GM19351 (cell line): ENCODE measurements around the gene NME9.

Experiments used
- ATAC-seq: cut with Tn5 transposase; IDR thresholded peaks from one replicate; pipeline ENCODE4 v1.9.1; 2021; ENCODE audit warnings: mild to moderate bottlenecking, moderate library complexity; ENCODE audit not compliant: unreplicated experiment

Gene NME9

GRCh38 chr3:138363322-138363721 lies 33.7 kb upstream of the NME9 start:
- no peak for ATAC-seq

GRCh38 chr3:138362538-138362937 lies 32.9 kb upstream of the NME9 start:
- no peak for ATAC-seq

- no peak for ATAC-seq
These were observed 31.9 kb upstream of the NME9 start for GRCh38 chr3:138361561-138361971.

- no peak for ATAC-seq
These were observed 31.3 kb upstream of the NME9 start for GRCh38 chr3:138360869-138361525.

GRCh38 chr3:138359919-138360868 lies 30.5 kb upstream of the NME9 start:
- no peak for ATAC-seq

- no peak for ATAC-seq
These were observed 29.7 kb upstream of the NME9 start for GRCh38 chr3:138359148-138359918.

GRCh38 chr3:138356730-138357405 lies 27.2 kb upstream of the NME9 start:
- ATAC-seq, result no peak

GRCh38 chr3:138355071-138355470 lies 25.4 kb upstream of the NME9 start:
- ATAC-seq, result no peak

GRCh38 chr3:138354376-138354775 lies 24.7 kb upstream of the NME9 start:
- no peak for ATAC-seq

- ATAC-seq, result no peak
These were observed 22.4 kb upstream of the NME9 start for GRCh38 chr3:138351916-138352550.

- ATAC-seq, result no peak
These were observed 21.5 kb upstream of the NME9 start for GRCh38 chr3:138351151-138351550.

- no peak for ATAC-seq
These were observed 20.4 kb upstream of the NME9 start for GRCh38 chr3:138349926-138350665.

GRCh38 chr3:138348754-138349739 lies 19.4 kb upstream of the NME9 start:
- ATAC-seq, result no peak

- no peak for ATAC-seq
These were observed 18.5 kb upstream of the NME9 start, which contains the start of gene MRAS for GRCh38 chr3:138347960-138348753. Gene MRAS, plus strand, starts transcription at chr3:138348579. Its CDS starts 24,305 bp downstream, at chr3:138372884.

- ATAC-seq, result no peak
These were observed 15.1 kb upstream of the NME9 start for GRCh38 chr3:138344754-138345153.

- no peak for ATAC-seq
These were observed 10.9 kb upstream of the NME9 start for GRCh38 chr3:138340511-138340910.

GRCh38 chr3:138338811-138339210 lies 9.2 kb upstream of the NME9 start:
- no peak for ATAC-seq

- no peak for ATAC-seq
These were observed 8.6 kb upstream of the NME9 start for GRCh38 chr3:138338244-138338643.
